Endometrial microvascular endothelial cells (primary cell): ENCODE measurements around the gene DNAJC28. TPM values are rescaled to one million over a fixed set of nuclear protein-coding genes. Genes with fewer than 3 reads are reported as not detected.
"Not testable (repeated sequence)": the region's sequence is repeated elsewhere in the genome, so short reads cannot be mapped to it uniquely, and the experiment has no call there.

ENCODE experiments used
- in situ Hi-C: cut with HindIII; loops from 2 replicates; pipeline ENCODE4 v1.10.0; 2017; ENCODE audit warnings: low sequenced_read_pairs, low pct_unique_long_range_greater_than_20kb; ENCODE audit errors: inconsistent ontology term
- total RNA-seq: library from RNA; depleted of rRNA; stranded (reverse); fragments of >200 nt; gene quantifications from one replicate; pipeline ENCODE4 v1.2.3, GENCODE V29; 2015; ENCODE audit errors: inconsistent ontology term

Gene DNAJC28, protein sequence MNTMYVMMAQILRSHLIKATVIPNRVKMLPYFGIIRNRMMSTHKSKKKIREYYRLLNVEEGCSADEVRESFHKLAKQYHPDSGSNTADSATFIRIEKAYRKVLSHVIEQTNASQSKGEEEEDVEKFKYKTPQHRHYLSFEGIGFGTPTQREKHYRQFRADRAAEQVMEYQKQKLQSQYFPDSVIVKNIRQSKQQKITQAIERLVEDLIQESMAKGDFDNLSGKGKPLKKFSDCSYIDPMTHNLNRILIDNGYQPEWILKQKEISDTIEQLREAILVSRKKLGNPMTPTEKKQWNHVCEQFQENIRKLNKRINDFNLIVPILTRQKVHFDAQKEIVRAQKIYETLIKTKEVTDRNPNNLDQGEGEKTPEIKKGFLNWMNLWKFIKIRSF
- 1.3 TPM for total RNA-seq

DNA sequence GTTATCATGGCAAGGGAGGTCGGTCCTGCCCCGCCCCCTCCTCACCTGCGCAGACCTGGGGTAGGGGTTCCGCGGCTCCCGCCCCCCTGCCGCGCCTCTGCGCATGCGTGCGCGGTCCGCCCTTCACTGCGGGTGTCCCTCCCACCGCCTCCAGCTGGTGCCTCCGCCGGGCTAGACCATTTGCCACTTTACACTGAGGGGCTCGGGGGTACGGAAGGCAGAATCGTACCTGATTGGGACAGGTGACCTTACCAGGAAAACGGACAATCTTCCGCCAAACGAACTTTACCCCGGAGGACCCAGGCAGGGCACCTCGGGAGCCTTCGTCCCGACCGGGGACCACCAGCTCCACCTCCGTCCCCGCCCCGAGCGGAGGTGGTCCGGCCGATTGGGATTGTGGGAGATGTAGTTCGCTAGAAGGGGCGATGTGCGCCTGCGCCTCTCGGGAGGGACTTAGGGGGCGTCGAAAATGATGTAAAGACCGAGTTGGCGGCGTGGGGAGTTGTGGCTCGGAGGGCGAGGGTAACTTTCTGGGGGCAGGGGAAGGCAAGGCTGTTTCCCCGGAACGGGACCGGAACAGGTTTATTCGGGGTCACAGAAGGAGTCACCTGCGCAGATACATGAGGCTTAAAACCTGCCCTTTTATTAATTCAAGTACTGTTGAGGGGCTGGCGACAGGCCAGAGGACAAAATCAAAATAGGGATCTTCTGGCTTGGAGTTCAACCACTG lies at the start of gene DNAJC28:
TSS of gene DNAJC28 (minus strand) at position 344 of the 730 bp plus-strand sequence. CDS start 2,323 bp downstream, outside the sequence.
- in situ Hi-C loops = no loop called here

DNA sequence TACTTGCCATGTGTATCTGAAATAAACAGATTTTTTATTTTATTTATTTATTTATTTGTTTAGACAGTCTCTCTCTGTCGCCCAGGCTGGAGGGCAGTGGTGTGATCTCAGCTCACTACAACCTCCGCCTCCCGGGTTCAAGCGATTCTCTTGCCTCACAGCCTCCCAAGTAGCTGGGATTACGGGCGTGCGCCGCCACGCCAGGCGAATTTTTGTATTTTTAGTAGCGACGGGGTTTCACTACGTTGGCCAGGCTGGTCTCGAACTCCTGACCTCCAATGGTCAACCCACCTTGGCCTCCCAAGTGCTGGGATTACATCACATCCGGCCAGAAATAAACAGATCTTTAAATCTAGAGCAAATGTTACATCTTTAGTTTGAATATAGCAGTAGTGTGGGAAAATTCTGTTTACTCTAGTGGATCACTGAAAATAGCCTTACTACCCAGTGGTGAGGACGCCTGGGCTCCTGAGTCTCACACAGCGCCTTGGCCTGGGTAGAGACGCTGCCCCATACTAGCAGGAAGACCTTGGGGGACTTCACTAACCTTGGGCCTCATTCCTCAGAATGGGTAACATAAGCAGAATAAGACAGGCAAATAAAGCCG lies 49.7 kb upstream of the DNAJC28 start:
- in situ Hi-C loops = no loop called here

DNA sequence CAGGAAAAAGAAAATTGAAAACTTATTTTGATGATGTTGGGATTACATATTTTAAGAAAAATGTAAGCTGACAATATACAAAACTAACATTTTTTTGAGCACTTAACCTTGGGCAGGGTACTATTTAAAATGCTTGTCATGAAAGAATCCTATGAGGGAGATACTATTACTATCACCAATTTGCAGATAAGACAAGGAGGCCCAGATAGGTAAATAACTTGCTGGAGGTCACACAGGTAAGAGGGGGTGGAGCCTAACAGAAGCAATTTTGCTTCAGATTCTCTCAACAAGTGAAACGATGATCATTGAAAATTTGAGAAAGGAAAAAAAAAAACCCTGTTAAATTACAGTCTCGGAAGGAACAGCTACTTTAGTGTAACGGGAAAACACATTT lies 49.2 kb upstream of the DNAJC28 start:
- in situ Hi-C loops = no loop called here

DNA sequence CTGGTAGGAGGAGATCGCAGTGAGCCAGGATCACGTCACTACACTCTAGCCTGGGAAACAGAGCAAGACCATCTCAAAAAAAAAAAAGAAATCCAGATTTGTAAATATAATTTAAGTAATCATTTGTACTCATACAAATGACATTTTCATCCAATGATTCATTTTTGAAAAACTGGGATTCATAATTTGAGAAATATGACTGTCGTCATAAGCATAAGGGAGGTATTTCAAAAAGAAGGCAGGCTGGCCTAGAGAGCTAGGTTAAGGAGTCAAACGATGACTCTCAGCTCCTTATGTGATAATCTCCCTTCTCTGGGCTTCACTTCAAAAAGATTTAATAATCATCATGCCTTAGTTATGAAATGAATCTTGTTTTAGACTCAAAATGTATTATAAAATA lies 48.1 kb upstream of the DNAJC28 start:
- in situ Hi-C loops = no loop called here

DNA sequence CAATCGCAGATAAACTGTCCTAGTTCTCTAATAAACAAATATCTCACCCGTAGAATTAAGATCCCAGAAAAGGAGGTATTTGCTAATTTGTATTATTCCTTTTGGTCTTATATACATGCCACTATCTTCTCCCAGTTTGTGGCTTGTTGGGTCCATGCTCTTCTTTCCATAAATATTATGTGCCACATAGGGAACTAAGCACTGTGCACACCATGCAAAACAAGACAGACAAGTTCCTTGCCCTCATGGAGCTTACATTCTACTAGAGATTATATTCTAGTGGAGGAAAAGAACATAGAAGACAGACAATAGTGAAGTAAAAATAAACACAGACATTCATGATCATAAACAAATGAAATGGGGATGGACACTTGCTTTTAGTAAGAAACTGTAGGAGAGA lies 45.7 kb upstream of the DNAJC28 start:
- in situ Hi-C loops = no loop called here

DNA sequence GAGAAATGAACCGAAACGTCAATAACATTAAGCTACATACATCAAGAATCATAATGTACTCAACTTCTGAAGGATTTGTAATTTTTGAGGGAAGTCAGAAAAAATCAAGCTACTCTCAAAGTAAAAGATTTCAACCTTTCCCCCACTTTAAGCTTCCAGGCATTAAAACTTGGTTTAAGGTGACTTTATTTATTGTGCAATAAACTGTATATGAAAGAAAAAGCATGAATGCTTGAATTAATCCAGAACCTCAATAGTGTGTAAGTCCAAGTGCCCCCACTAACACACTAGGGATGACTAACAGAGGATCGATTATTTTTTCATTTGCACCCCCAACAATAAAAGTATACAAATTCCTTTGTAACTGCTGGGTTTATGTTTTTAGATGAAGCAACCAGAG lies 39.5 kb upstream of the DNAJC28 start:
- in situ Hi-C loops = no loop called here

DNA sequence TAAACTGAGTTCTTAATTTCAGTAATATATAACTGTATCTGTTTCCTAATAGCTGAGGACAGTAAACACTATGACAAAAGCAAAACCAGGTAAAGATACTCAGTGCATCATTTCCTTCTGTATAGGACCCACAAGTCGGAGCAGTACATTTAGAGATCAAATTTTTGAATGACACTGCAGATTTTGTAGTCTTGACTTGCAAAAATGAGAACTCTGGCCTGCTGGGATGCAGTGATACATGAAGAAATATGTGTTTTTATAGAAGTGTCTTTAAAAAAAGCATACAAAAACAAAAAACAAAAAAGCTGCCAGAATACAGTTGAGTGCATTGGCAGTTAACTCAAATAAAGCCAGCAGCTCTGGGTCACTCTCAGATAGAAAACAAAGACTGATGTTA lies 31.4 kb upstream of the DNAJC28 start:
- in situ Hi-C loops = no loop called here

DNA sequence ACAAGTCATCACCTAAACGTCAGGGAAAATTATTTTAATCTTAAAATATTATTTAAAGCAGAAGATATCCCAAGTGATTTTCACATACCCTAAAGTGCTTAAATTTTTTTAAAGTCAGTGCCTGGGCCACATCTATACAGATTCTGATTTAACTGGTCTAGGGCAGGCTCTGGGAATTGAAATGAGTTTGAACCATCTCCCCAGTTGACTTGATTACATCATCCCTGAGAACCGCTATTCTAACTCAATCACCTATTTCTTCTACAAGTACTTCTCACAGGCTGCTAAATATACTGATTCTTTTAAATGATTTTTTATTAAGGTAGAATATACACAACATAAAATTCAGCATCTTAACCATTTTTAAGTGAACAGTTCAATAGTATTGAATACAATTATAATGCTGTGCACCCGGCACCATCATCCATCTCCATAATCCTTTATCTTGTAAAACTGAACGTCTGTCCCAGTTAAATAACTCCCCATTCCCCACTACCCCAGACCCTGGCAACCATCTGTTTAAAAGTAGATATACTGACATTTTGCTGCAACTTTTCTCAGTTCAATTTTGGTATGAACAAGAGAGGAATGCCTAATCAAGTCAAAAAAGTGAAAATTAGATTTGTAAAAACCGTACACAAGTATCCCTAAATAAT lies 30.9 kb upstream of the DNAJC28 start:
- in situ Hi-C loops = no loop called here

DNA sequence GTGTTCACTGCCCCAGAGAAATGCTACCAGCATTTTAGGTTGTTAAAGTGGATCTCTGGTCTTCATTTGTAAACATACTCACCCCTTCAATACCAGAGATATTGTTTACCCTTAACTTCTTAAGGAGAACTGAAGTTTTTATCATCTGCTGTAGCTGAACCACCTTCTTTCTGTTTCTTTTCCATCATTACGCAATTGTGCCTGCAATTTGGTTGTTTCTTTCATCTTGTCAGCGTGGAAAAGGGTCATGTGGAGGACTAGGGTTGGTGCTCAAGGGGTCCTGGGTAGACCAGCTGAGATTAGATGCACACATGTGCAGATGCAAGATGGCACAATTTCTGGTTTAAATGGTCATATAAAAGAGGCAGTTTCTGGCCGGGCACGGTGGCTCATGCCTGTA lies 27.4 kb upstream of the DNAJC28 start:
- in situ Hi-C loops = no loop called here

DNA sequence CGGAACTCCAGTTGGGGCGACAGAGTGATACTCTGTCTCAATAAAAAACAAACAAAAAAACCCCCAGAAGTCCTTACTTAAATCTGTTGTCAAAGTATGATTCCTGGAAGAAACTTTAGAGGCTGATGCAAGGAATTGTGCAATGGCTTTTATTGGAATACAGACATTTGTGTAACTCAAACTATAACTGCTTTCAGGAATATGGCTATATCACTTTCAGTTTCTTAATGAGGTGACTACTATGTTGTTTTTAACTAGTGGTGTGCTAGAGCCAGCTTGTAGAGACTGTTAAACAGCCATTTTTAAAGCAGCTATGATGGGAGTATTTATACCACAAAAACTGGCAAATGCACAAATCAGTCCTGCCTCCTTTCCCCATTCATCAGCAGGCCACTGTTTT lies 22.7 kb upstream of the DNAJC28 start:
- in situ Hi-C loops = no loop called here

DNA sequence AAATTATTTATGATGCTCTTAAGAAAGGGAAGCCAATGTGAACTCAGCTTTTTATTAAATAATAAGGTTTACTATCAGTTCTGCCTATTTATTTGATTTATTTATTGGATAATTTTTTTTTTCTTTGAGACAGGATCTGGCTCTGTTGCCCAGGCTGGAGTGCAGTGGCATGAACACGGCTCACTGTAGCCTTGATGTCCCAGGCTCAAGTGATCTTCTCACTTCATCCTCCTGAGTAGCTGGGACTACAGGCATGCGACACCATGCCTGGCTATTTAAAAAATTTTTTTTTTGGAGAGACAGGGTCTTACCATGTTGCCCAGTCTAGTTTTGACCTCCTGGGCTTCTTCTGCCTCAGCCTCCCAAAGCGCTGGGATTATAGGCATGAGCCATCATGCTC lies 21.0 kb upstream of the DNAJC28 start:
- in situ Hi-C loops = no loop called here

DNA sequence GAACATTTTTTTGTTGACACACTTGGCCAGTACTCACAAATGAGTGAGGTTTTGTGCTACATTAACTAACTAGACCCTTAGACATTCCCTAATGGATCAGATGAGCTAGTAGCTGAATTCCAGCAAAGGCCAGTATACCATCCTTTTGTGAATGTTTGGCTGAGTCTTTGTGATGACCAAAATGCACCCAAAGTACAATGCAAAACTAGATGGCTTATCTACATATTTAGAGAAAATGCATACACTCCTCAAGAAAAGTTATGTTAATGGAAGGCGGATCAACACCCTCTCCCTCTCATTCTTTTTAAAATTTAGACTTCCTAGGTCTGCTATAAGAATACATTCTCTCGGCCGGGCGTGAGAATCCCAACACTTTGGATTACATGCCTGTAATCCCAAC lies 20.1 kb upstream of the DNAJC28 start:
- in situ Hi-C loops = no loop called here

DNA sequence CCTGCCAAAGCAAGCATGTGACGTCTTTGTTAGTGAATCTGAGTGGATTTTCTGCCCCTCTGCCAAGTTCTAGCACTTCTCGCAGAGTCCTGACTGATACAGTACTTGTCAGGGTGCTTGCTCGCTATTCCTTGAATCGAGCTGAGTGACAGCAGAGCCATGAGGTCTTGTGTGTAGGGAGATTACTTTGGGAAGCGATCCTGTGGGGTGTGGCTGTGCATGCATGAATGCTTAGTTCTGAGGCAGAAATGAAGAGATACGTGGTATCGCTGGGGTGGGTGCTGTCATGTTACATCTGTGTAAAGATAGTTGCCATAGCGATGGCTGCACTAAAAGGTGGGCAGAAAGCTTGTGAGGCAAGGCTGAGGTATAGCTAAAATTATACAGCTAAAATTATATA lies 19.3 kb upstream of the DNAJC28 start:
- in situ Hi-C loops = no loop called here

DNA sequence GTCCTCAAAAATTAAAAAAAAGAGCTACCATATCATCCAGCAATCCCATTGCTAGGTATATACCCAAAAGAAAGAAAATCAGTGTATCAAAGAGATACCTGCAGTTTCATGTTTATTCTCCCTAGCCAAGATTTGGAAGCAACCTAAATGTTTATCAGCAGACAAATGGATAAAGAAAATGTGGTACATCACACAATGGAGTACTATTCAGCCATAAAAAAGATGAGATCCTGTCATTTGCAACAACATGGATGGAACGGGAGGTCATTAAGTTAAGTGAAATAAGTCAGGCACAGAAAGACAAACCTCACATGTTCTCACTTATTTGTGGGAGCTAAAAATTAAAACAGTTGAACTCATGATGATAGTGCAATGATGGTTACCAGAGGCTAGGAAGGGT lies 15.5 kb upstream of the DNAJC28 start:
- in situ Hi-C loops = not testable (repeated sequence)

DNA sequence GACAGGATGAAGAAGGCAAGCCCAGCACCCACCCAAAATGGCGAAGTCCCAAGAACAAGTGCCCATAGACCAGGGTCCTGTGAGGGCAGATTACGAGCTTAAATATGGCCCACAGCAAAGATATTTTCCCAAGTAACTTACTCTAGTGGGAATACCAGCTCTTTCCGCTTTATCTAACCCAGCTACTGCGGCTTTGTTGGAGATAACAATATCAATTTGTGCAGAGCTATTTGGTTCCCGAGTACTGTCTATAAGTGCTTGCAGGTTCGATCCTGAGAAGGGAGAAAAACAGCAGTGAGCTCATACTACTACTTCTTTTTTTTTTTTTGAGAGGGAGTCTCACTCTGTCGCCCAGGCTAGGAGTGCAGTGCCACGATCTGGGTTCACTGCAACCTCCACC lies 14.3 kb upstream of the DNAJC28 start:
- in situ Hi-C loops = no loop called here

DNA sequence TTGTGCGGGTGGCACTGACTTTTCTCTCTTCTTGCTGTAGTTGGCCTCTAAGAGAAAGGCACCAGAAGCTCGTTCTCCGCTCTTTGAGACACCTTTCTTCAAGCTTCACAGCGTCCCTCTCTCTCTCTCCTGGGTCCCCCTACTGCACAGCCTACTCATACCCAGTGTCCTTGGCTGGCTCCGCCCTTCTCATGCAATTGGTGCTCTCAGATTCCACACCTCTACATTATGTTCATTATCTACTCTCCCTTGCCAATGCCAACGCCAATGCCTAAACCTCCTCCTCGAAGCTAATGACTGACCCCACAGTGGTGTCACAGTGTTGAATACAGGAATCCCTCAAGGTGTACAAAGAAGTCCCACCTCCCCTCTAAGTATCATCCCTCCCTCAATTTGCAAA lies 4.8 kb upstream of the DNAJC28 start:
- in situ Hi-C loops = no loop called here

DNA sequence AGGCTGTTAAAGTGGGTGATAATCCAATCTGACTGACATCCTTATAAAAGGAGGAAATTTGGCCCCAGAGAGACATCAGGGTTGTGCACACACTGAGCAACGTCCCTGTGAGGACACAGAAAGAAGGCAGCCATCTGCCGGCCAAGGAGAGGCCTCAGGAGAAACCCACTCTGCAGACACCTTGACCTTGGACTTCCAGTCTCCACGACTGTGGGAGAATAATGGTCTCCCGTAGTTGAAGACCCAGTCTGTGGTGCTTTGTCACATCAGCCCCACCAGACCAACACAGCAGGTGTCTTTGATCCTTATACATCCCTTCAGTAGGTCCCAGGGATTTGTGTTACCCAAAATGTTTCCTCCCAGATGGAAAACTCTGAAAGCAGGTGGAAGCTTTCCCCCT lies 4.2 kb upstream of the DNAJC28 start:
- in situ Hi-C loops = no loop called here

DNA sequence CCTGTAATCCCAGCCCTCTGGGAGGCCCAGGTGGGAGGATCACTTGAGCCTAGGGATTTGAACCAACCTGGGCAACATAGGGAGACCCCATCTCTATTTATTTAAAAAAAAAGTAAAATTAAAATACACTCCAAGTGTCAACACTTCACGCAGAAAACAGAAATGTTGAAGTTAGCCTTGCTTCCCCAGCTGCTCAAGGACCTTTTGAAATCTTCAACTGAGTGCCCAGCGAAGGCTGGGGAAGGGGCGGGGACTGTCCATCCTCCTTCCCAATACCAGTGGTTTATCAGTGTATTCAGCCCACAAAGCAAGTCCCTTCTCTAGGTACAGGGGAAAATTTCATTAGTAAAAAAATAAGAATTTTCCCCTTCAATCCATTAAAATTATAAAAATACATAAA lies 2.2 kb upstream of the DNAJC28 start:
- in situ Hi-C loops = no loop called here

DNA sequence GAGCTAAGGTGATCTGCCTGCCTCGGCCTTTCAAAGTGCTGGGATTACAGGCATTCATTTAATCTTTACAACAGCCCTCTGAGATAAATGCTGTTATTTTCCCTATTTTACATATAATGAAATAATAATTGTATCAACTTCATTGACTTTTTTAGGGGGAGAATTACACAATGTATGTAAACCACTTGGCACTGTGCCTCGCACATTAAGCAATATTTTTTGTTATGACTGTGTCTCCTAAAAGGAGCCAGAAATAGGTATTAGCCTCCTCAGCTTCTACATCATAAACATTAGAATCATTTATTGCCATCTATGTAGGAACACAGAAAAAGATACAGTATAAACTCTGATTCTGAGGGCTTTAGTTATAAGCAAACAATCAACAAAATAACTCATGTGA lies 1.1 kb upstream of the DNAJC28 start:
- in situ Hi-C loops = no loop called here

DNA sequence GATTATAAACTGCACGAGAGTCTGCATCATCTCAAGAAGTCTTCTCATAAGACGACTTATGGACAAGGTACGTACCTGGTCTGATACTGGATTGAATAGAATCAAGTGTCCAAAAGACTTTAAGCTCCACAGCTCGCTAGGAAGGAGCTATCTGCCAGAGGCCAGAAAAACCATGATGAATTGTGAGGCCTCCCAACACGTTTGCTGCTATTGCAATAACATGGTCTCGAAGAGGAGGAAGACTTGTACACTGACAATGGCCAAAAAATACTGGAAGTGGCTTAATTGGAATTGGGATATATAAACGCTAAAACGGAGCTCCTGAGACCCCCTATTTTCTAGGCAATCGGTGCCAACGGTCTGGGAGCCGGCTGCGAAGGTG lies 534 bp downstream of the DNAJC28 start:
- in situ Hi-C loops = no loop called here
